ENCODE results near the gene AGAP1. TPM values are rescaled to one million over a fixed set of nuclear protein-coding genes. Genes with fewer than 3 reads are reported as not detected.

Gene AGAP1
- total RNA-seq, 1 donor from 2014 or later: 54.7 TPM

DNA sequence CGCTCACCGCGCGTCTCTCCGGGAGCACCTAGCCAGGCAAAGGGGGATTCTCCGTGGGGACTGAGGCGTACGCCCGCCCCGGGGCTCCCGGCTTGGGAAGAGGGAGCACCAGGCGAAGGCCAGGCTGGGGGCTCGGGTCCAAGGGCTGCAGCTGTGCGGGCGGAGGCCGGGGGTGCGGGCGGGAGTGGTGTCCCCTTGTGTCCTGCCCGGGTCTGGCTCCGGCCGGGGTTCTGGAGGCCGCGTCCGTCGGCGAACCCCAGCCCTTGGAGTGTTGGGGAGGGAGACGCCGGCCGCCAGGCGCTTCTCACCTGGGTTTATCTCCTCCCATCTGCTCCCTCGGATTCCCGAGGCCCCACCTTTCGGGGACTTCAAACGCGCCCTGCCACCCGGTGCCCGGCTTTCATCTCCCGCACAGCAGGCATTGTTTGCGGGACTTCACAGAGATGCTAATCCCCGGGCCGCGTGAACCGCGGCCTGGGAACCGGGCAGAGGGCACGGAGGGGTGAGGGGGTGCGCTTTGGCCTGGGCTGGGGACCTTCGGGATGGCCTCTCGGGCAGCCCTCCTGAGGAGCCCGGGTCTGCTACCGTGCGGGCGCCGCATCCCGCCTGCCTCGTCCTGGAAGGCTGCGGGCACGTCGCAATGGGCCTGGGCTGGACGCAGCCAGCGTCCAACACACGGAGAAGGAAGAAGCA lies 679.3 kb downstream of the AGAP1 start:
- no peaks in the 10 kb centered on the region for H3K9me3 Mint-ChIP-seq
- H3K36me3 Mint-ChIP-seq (ENCODE audit: low read depth): no peaks in the 10 kb centered on the region
- no peak for TF ChIP-seq CTCF (conservative IDR thresholded peaks at IDR 0.05)
- H3K4me3 Mint-ChIP-seq: peak overlapping the region; percentile 60
- H3K4me1 Mint-ChIP-seq: peaks cover 62% of the 10 kb centered on the region
- H3K27me3 Mint-ChIP-seq (ENCODE audit: low read depth): peaks cover 88% of the 10 kb centered on the region
- DNase-seq (ENCODE audit: low read depth, low spot score): no peak
- H3K27ac Mint-ChIP-seq (ENCODE audit: unreplicated experiment): no peak overlapping the region

- H3K27me3 Mint-ChIP-seq (ENCODE audit: low read depth): peaks cover 91% of the 10 kb centered on the region
- H3K36me3 Mint-ChIP-seq (ENCODE audit: low read depth): no peaks in the 10 kb centered on the region
- peaks cover 66% of the 10 kb centered on the region for H3K4me1 Mint-ChIP-seq
- no peak for DNase-seq (ENCODE audit: low read depth, low spot score)
- H3K4me3 Mint-ChIP-seq: peak overlapping the region; percentile 60
- no peak overlapping the region for H3K27ac Mint-ChIP-seq (ENCODE audit: unreplicated experiment)
- no peak for TF ChIP-seq CTCF (conservative IDR thresholded peaks at IDR 0.05)
- H3K9me3 Mint-ChIP-seq: no peaks in the 10 kb centered on the region
Observed at GRCh38 chr2:236173729-236174607, 680.1 kb downstream of the AGAP1 start.

DNA sequence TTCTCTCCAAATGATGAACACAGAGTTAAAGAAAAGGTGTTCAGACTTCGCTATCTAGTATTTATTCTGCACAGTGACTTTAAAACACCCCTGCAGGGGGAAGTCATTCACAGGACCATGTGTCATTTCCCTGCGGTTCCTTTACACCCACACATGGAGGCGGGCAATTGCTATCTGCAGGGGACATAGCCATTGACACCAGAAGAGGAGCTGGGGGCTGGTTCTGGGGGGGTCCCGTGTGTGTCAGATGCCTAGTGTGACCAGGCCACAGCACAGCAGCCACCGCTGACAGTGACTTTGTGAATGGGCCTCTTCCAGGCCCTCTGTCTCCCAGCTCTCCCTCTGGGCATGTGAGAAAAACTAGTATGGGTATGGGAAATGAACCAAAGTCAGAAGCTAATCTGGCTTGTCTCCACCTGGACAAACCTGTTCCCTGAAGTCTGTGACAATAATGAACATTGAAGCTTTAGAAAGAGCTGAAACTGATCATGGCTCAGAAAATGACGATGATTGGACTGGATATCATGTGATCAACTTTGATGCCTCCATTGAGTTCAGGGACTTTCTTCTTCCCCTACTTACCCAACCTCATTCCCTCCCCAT lies 681.8 kb downstream of the AGAP1 start:
- H3K36me3 Mint-ChIP-seq (ENCODE audit: low read depth): no peaks in the 10 kb centered on the region
- peaks cover 61% of the 10 kb centered on the region for H3K4me1 Mint-ChIP-seq
- peak overlapping the region; percentile 32 for H3K4me3 Mint-ChIP-seq
- H3K27me3 Mint-ChIP-seq (ENCODE audit: low read depth): peaks cover 86% of the 10 kb centered on the region
- H3K27ac Mint-ChIP-seq (ENCODE audit: unreplicated experiment): no peak overlapping the region
- TF ChIP-seq CTCF (conservative IDR thresholded peaks at IDR 0.05): no peak
- H3K9me3 Mint-ChIP-seq: no peaks in the 10 kb centered on the region
- no peak for DNase-seq (ENCODE audit: low read depth, low spot score)

- H3K36me3 Mint-ChIP-seq (ENCODE audit: low read depth): no peaks in the 10 kb centered on the region
- H3K4me3 Mint-ChIP-seq: peak overlapping the region; percentile 63
- no peak for DNase-seq (ENCODE audit: low read depth, low spot score)
- H3K27ac Mint-ChIP-seq (ENCODE audit: unreplicated experiment): no peak overlapping the region
- peak; percentile 71 for TF ChIP-seq CTCF (conservative IDR thresholded peaks at IDR 0.05)
- H3K27me3 Mint-ChIP-seq (ENCODE audit: low read depth): peaks cover 82% of the 10 kb centered on the region
- H3K4me1 Mint-ChIP-seq: peaks cover 58% of the 10 kb centered on the region
- no peaks in the 10 kb centered on the region for H3K9me3 Mint-ChIP-seq
Observed at GRCh38 chr2:236176417-236176816, 682.6 kb downstream of the AGAP1 start.

DNA sequence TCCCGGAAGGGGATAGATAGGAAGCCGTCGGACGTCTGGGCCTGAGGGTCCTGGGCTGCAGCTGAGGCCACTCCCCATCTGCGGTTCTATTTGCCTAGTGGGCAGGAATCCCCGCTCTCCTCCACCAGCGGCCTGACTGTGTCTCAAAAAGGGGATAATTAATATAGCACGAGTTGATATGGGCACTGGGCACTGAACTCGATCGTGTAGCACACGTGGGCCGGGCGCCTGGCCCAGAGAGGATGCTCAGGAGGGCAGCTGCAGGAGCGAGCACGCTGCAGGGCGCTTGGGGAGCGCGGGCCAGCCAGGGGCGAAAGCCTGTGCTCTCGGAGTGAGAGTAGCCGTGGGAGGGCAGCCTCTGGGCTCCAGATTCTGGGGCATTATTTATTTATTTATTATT lies 683.1 kb downstream of the AGAP1 start:
- Mint-ChIP-seq H3K27ac (ENCODE audit: unreplicated experiment) (no peak overlapping the region), H3K4me3 (peak overlapping the region; percentile 63), H3K36me3 (ENCODE audit: low read depth) (no peaks in the 10 kb centered on the region), H3K4me1 (peaks cover 55% of the 10 kb centered on the region), H3K9me3 (no peaks in the 10 kb centered on the region), H3K27me3 (ENCODE audit: low read depth) (peaks cover 77% of the 10 kb centered on the region)
- no peak for DNase-seq (ENCODE audit: low read depth, low spot score)
- TF ChIP-seq CTCF (conservative IDR thresholded peaks at IDR 0.05): no peak

Measured in neural crest cell (in vitro differentiated cells).